ENCODE measurements around the gene PANK2. TPM values are rescaled to one million over a fixed set of nuclear protein-coding genes. Genes with fewer than 3 reads are reported as not detected.

Gene PANK2
- total and polyA plus RNA-seq, 10 of the 15 experiments (the other 5 are each of a cell fraction or from before 2014, with no cell fraction given): 13.2 to 43.4 (median 33.3) TPM

DNA sequence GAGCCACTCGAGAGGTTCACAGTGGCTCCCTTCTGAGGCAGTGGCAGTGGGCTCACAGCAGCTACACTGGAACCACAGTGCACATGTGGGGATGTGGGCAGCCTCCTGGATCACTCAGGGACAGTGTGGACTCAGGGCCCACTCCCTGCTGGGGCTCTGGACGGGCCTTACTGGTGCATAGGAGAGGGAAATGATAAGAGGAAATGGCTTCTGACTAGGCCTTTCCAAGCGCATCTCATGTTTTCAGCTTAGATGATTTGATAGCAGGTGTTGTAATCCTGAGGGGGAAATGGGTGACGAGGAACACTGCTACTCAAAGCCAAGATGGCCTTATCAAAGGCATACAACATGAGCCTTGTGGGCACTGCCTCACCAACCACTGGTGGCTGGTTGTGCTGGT, 44.0 kb downstream of the PANK2 start:
- TF ChIP-seq, protein P1, sequence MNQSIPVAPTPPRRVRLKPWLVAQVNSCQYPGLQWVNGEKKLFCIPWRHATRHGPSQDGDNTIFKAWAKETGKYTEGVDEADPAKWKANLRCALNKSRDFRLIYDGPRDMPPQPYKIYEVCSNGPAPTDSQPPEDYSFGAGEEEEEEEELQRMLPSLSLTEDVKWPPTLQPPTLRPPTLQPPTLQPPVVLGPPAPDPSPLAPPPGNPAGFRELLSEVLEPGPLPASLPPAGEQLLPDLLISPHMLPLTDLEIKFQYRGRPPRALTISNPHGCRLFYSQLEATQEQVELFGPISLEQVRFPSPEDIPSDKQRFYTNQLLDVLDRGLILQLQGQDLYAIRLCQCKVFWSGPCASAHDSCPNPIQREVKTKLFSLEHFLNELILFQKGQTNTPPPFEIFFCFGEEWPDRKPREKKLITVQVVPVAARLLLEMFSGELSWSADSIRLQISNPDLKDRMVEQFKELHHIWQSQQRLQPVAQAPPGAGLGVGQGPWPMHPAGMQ (IDR thresholded peaks at IDR 0.05; ENCODE audit: borderline replicate concordance): no peak
- no peak for TF ChIP-seq ASH2L (IDR thresholded peaks at IDR 0.05; ENCODE audit: borderline replicate concordance, low read depth)
- no peak for TF ChIP-seq MTA3 (IDR thresholded peaks at IDR 0.05; ENCODE audit: borderline replicate concordance, low read length)
- no peak for TF ChIP-seq MEF2A (IDR thresholded peaks at IDR 0.05; ENCODE audit: insufficient read depth, low read depth, low read length)
- no peak for TF ChIP-seq MTA2 (IDR thresholded peaks at IDR 0.05; ENCODE audit: low read depth)
- TF ChIP-seq ZNF24 (IDR thresholded peaks at IDR 0.05): no peak
- TF ChIP-seq NFXL1 (IDR thresholded peaks at IDR 0.05; ENCODE audit: borderline replicate concordance): no peak
- TF ChIP-seq CREM (IDR thresholded peaks at IDR 0.05; ENCODE audit: low read depth): no peak
- TF ChIP-seq, protein P2, sequence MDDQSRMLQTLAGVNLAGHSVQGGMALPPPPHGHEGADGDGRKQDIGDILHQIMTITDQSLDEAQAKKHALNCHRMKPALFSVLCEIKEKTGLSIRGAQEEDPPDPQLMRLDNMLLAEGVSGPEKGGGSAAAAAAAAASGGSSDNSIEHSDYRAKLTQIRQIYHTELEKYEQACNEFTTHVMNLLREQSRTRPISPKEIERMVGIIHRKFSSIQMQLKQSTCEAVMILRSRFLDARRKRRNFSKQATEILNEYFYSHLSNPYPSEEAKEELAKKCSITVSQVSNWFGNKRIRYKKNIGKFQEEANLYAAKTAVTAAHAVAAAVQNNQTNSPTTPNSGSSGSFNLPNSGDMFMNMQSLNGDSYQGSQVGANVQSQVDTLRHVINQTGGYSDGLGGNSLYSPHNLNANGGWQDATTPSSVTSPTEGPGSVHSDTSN (IDR thresholded peaks at IDR 0.05; ENCODE audit: insufficient replicate concordance, low read depth, low read length): no peak
- no peak for TF ChIP-seq E4F1 (IDR thresholded peaks at IDR 0.05; ENCODE audit: borderline replicate concordance, partially characterized antibody)
- no peak for TF ChIP-seq RAD51 (IDR thresholded peaks at IDR 0.05)
- no peak for TF ChIP-seq EED (IDR thresholded peaks at IDR 0.05; ENCODE audit: low read depth)
- no peak for TF ChIP-seq ZBTB4 (CRISPR knock-in tag; IDR thresholded peaks at IDR 0.05)
- intact Hi-C loops (cut with micrococcal nuclease; ENCODE audit: unreplicated experiment) (no loop called here), in situ Hi-C loops (cut with MboI) (no loop called here)
- Histone ChIP-seq H2AFZ (ENCODE audit: control insufficient read depth, low read depth, low read length) (no peak overlapping the region), H4K20me1 (ENCODE audit: control insufficient read depth, insufficient read depth) (no peaks in the 10 kb centered on the region), H3K9me3 (replicated peaks; ENCODE audit: control insufficient read depth, insufficient read depth, low read length) (no peaks in the 10 kb centered on the region), H3K4me2 (ENCODE audit: control insufficient read depth, insufficient read depth) (no peak overlapping the region), H3K4me3 (no peak overlapping the region), H3K4me1 (ENCODE audit: control insufficient read depth, insufficient read depth, low read length) (peaks cover 12% of the 10 kb centered on the region), H3K79me2 (ENCODE audit: control insufficient read depth, insufficient read depth, low read length) (no peaks in the 10 kb centered on the region), H3K36me3 (ENCODE audit: control insufficient read depth in 2 of 2, insufficient read depth in 2 of 2, low read length in 1 of 2) (no peaks in the 10 kb centered on the region), H3K27ac (ENCODE audit: control insufficient read depth, insufficient read depth) (no peak overlapping the region), H3K27me3 (replicated peaks in 1 of 2; ENCODE audit: control insufficient read depth in 2 of 2, insufficient read depth in 2 of 2, low read length in 1 of 2) (no peaks in the 10 kb centered on the region), H3K9ac (ENCODE audit: control insufficient read depth, insufficient read depth, low read length) (no peak overlapping the region)
- POLR2A ChIA-PET: no interaction called here
- RAD21 ChIA-PET (ENCODE audit: unreplicated experiment): interaction anchor here (1.3 to 1.6 kb wide), 2 partner anchors 40 to 76 kb away, joined by 3 read pairs; no protein-coding TSS in a partner anchor
- WGBS (ENCODE audit: insufficient coverage, insufficient replicate concordance, low lambda C conversion rate, missing lambda C conversion rate): 96% methylated on average over 4 of the region's 4 CpGs
- CTCF ChIA-PET: interaction anchor here (1.3 to 1.4 kb wide), 2 partner anchors 13 to 58 kb away, joined by 3 to 4 read pairs; no protein-coding TSS in a partner anchor
- BruUV-seq (replicated peaks): no TSS peak
- no peak for ATAC-seq
- no peak for DNase-seq (ENCODE audit: low read depth, low spot score)
- no peak for FAIRE-seq
- SMC1A ChIA-PET (ENCODE audit: uncharacterized antibody, unreplicated experiment): interaction anchor here (1.2 kb wide), 1 partner anchor 12 kb away, joined by 3 read pairs; no protein-coding TSS in a partner anchor

All from GM12878 (cell line).